ENCODE data around the gene TSPAN3. TPM values are rescaled to one million over a fixed set of nuclear protein-coding genes. Genes with fewer than 3 reads are reported as not detected.

Gene TSPAN3
- total and polyA plus RNA-seq, 2 donors (not counting 1 experiment from before 2014, with no cell fraction given): 109 to 130 TPM

GRCh38 chr15:77028451-77029165 is 42.3 kb downstream of the TSPAN3 start:
- H3K4me3 Mint-ChIP-seq: no peak overlapping the region
- H3K36me3 ChIP-seq (replicated peaks in 1 of 2; ENCODE audit: control extremely low read depth in 1 of 2, control insufficient read depth in 1 of 2, extremely low read depth in 1 of 2, insufficient read depth in 2 of 2, low read length in 1 of 2): peaks cover 0 to 30% of the 10 kb centered on the region in 2 experiments
- WGBS (ENCODE audit: insufficient coverage): 98% methylated on average over 20 of the region's 22 CpGs

More at GRCh38 chr15:77028451-77029165, 42.3 kb downstream of the TSPAN3 start:
- peak; percentile 9 for DNase-seq
- Histone ChIP-seq H3K27ac (ENCODE audit: low read length in 2 of 2) (no peak overlapping the region), H3K9ac (ENCODE audit: low read length) (no peak overlapping the region), H3K4me3 (ENCODE audit: control extremely low read depth in 1 of 5, extremely low read depth in 1 of 5, insufficient read depth in 1 of 5, low read depth in 2 of 5, low read length in 4 of 5) (no peak overlapping the region), H3K9me3 (ENCODE audit: control extremely low read depth in 1 of 3, control insufficient read depth in 2 of 3, insufficient read depth in 1 of 3, low read length in 2 of 3) (no peaks in the 10 kb centered on the region), H3K4me1 (ENCODE audit: control insufficient read depth in 2 of 2, insufficient read depth in 2 of 2, low read length in 2 of 2) (peaks cover 12 to 26% of the 10 kb centered on the region in 2 donors), H3K79me2 (ENCODE audit: control insufficient read depth, insufficient read depth, low read length) (no peaks in the 10 kb centered on the region), H3K4me2 (replicated peaks; ENCODE audit: low read depth, low read length, poor library complexity, severe bottlenecking) (no peak overlapping the region), H2AFZ (ENCODE audit: insufficient read depth, low read depth, low read length, poor library complexity, severe bottlenecking) (no peak overlapping the region), H3K27me3 (replicated peaks in 1 of 4; ENCODE audit: control extremely low read depth in 1 of 4, control insufficient read depth in 3 of 4, insufficient read depth in 4 of 4, low read length in 3 of 4) (no peaks in the 10 kb centered on the region), H4K20me1 (ENCODE audit: control insufficient read depth, insufficient read depth, low read length, poor library complexity, severe bottlenecking) (peaks cover 28% of the 10 kb centered on the region)
- ChIA-PET POLR2A (no interaction called here), CTCF (interaction anchor here (0.9 to 7.5 kb wide), 2 partner anchors 55 to 127 kb away, joined by 3 to 67 read pairs; no protein-coding TSS in a partner anchor)
- H3K27me3 Mint-ChIP-seq: no peaks in the 10 kb centered on the region
- TF ChIP-seq CTCF (IDR thresholded peaks at IDR 0.05) (no peak), EZH2 (IDR thresholded peaks at IDR 0.05; ENCODE audit: borderline replicate concordance, insufficient read depth, low read depth, low read length, poor library complexity, severe bottlenecking) (no peak)
- H3K27ac Mint-ChIP-seq: no peak overlapping the region
- intact Hi-C loops (cut with micrococcal nuclease): no loop called here
- no peaks in the 10 kb centered on the region for H3K9me3 Mint-ChIP-seq (ENCODE audit: insufficient read depth)
- peaks cover 20% of the 10 kb centered on the region for H3K4me1 Mint-ChIP-seq
- no peak for ATAC-seq (ENCODE audit: low read depth)

Data from B cell (primary cell).